ENCODE results near the gene CLEC2A. TPM values are rescaled to one million over a fixed set of nuclear protein-coding genes. Genes with fewer than 3 reads are reported as not detected.

Gene CLEC2A
- total RNA-seq, 1 experiment from 2014 or later = not detected

GRCh38 chr12:9867531-9867930 lies 64.6 kb downstream of the CLEC2A start:
- no peak for ATAC-seq
- ChIA-PET RAD21 (ENCODE audit: low non-redundant PET in 1 of 2, low total read pairs in 2 of 2, uncharacterized antibody in 2 of 2, unreplicated experiment in 2 of 2) (no interaction called here), CTCF (interaction anchor here (0.6 kb wide), 1 partner anchor 1210 kb away, joined by 3 read pairs; no protein-coding TSS in a partner anchor), POLR2A (no interaction called here)
- Histone ChIP-seq H3K4me2 (ENCODE audit: low read length) (no peak overlapping the region), H3K4me1 (ENCODE audit: control insufficient read depth in 1 of 2, insufficient read depth in 2 of 2, low read length in 2 of 2) (no peaks in the 10 kb centered on the region), H3K27ac (ENCODE audit: low read depth, low read length) (no peak overlapping the region), H4K20me1 (ENCODE audit: insufficient read depth) (no peaks in the 10 kb centered on the region; the same call in 1 of the 2 replicates), H3K9ac (ENCODE audit: low read length) (no peak overlapping the region), H3K4me3 (replicated peaks in 1 of 2; ENCODE audit: low read depth in 1 of 2, low read length in 2 of 2) (no peak overlapping the region), H3K27me3 (ENCODE audit: insufficient read depth, low read length) (peaks cover 47% of the 10 kb centered on the region), H3K36me3 (ENCODE audit: control insufficient read depth in 1 of 2, insufficient read depth in 2 of 2, low read length in 2 of 2) (no peaks in the 10 kb centered on the region), H3K9me3 (ENCODE audit: control insufficient read depth in 1 of 2, insufficient read depth in 1 of 2, low read depth in 1 of 2, low read length in 2 of 2) (no peaks in the 10 kb centered on the region), H3K9me2 (ENCODE audit: insufficient read depth) (no peaks in the 10 kb centered on the region), H3K79me2 (ENCODE audit: insufficient read depth, low read length) (no peaks in the 10 kb centered on the region), H2AFZ (ENCODE audit: low read depth, low read length, poor library complexity, severe bottlenecking) (no peak overlapping the region)
- intact Hi-C loops (cut with micrococcal nuclease) = no loop called here
- DNase-seq (ENCODE audit: low read depth, low spot score) = no peak
- no TSS peak for BruUV-seq (replicated peaks)
- TF ChIP-seq YY1 (IDR thresholded peaks at IDR 0.05; ENCODE audit: extremely low read depth, insufficient replicate concordance, low read depth, low read length) (no peak), EGR1 (IDR thresholded peaks at IDR 0.05; ENCODE audit: low read depth) (no peak), ATF3 (IDR thresholded peaks at IDR 0.05) (no peak)

- Histone ChIP-seq H3K27ac (ENCODE audit: low read depth, low read length) (no peak overlapping the region), H3K36me3 (ENCODE audit: control insufficient read depth in 1 of 2, insufficient read depth in 2 of 2, low read length in 2 of 2) (no peaks in the 10 kb centered on the region), H3K9ac (ENCODE audit: low read length) (no peak overlapping the region), H4K20me1 (ENCODE audit: insufficient read depth) (no peaks in the 10 kb centered on the region; the same call in 1 of the 2 replicates), H2AFZ (ENCODE audit: low read depth, low read length, poor library complexity, severe bottlenecking) (no peak overlapping the region), H3K27me3 (ENCODE audit: insufficient read depth, low read length) (peaks cover 44% of the 10 kb centered on the region), H3K4me3 (replicated peaks in 1 of 2; ENCODE audit: low read depth in 1 of 2, low read length in 2 of 2) (no peak overlapping the region), H3K9me2 (ENCODE audit: insufficient read depth) (no peaks in the 10 kb centered on the region), H3K4me2 (ENCODE audit: low read length) (no peak overlapping the region), H3K79me2 (ENCODE audit: insufficient read depth, low read length) (no peaks in the 10 kb centered on the region), H3K4me1 (ENCODE audit: control insufficient read depth in 1 of 2, insufficient read depth in 2 of 2, low read length in 2 of 2) (no peaks in the 10 kb centered on the region), H3K9me3 (ENCODE audit: control insufficient read depth in 1 of 2, insufficient read depth in 1 of 2, low read depth in 1 of 2, low read length in 2 of 2) (no peaks in the 10 kb centered on the region)
- ATAC-seq = no peak
- ChIA-PET CTCF (no interaction called here), POLR2A (no interaction called here), RAD21 (ENCODE audit: low non-redundant PET in 1 of 2, low total read pairs in 2 of 2, uncharacterized antibody in 2 of 2, unreplicated experiment in 2 of 2) (no interaction called here)
- no peak for DNase-seq (ENCODE audit: low read depth, low spot score)
- no TSS peak for BruUV-seq (replicated peaks)
- intact Hi-C loops (cut with micrococcal nuclease) = no loop called here
- TF ChIP-seq TCF7L2 (IDR thresholded peaks at IDR 0.05; ENCODE audit: borderline replicate concordance, extremely low read depth, insufficient read depth, insufficient read length) (no peak), CEBPB (IDR thresholded peaks at IDR 0.05; ENCODE audit: low read depth) (no peak), FOSL1 (IDR thresholded peaks at IDR 0.05; ENCODE audit: low read depth) (no peak), YY1 (IDR thresholded peaks at IDR 0.05; ENCODE audit: extremely low read depth, insufficient replicate concordance, low read depth, low read length) (no peak), ZBTB33 (IDR thresholded peaks at IDR 0.05; ENCODE audit: extremely low read depth, insufficient replicate concordance, low read length) (no peak), EZH2 (IDR thresholded peaks at IDR 0.05) (no peak), ZFX (IDR thresholded peaks at IDR 0.05) (no peak), MAX (IDR thresholded peaks at IDR 0.05) (no peak), SRF (IDR thresholded peaks at IDR 0.05; ENCODE audit: low read depth) (no peak), ATF3 (IDR thresholded peaks at IDR 0.05) (no peak), CTCF (IDR thresholded peaks at IDR 0.05 in 2 of 3, conservative IDR thresholded peaks at IDR 0.05 in 1 of 3; ENCODE audit: borderline replicate concordance in 1 of 3, insufficient read depth in 1 of 3, low read depth in 2 of 3, low read length in 2 of 3) (no peak)
Measured at GRCh38 chr12:9866860-9867269, 65.3 kb downstream of the CLEC2A start.
